Natural killer cell (primary cell): ENCODE data around the gene TLR8. TPM values are rescaled to one million over a fixed set of nuclear protein-coding genes. Genes with fewer than 3 reads are reported as not detected.
"Not testable (repeated sequence)": the region's sequence is repeated elsewhere in the genome, so short reads cannot be mapped to it uniquely, and the experiment has no call there.

Experiments
- ATAC-seq, 3 donors: fragments of 150-1000 bp in 2 of 3; fragments of 200-7000 bp in 1 of 3; cut with Tn5 transposase; 1 replicate in 1 of 3; 2 replicates in 2 of 3; pipeline ENCODE4 v1.10.0; 2021; ENCODE audit warnings: mild to moderate bottlenecking in 2 of 3, moderate library complexity in 2 of 3
- DNase-seq, 2 donors: peaks; one replicate each; pipeline versions ENCODE4 v3.0.0 to v3.0.0-alpha.2; 2013 to 2021; ENCODE audit warnings: mixed read lengths in 1 of 2
- H3K27ac ChIP-seq: one replicate; pipeline ENCODE4 v1.5.1; 2013; ENCODE audit warnings: mild to moderate bottlenecking, low read length
- H3K27me3 ChIP-seq: one replicate; pipeline ENCODE4 v1.6.1; 2013; ENCODE audit warnings: low read length; ENCODE audit not compliant: control insufficient read depth, insufficient read depth
- H3K36me3 ChIP-seq: one replicate; pipeline ENCODE4 v1.6.1; 2013; ENCODE audit warnings: low read length; ENCODE audit not compliant: control insufficient read depth, insufficient read depth
- H3K4me1 ChIP-seq: one replicate; pipeline ENCODE4 v1.6.1; 2013; ENCODE audit warnings: low read length; ENCODE audit not compliant: control insufficient read depth, insufficient read depth
- H3K4me3 ChIP-seq: one replicate; pipeline ENCODE4 v1.5.1; 2013; ENCODE audit warnings: low read length
- H3K9me3 ChIP-seq: one replicate; pipeline ENCODE4 v1.6.1; 2013; ENCODE audit warnings: low read length; ENCODE audit not compliant: control insufficient read depth, insufficient read depth
- H3K27ac Mint-ChIP-seq, 2 donors: one replicate each; pipeline ENCODE4 v1.8.0; 2022; ENCODE audit warnings: mild to moderate bottlenecking in 2 of 2, mixed read lengths in 2 of 2, moderate library complexity in 1 of 2
- H3K27me3 Mint-ChIP-seq, 2 donors: one replicate each; pipeline ENCODE4 v1.8.0; 2022; ENCODE audit warnings: low read depth in 2 of 2, mixed read lengths in 2 of 2
- H3K36me3 Mint-ChIP-seq: one replicate; pipeline ENCODE4 v1.8.0; 2022; ENCODE audit warnings: mixed read lengths
- H3K4me1 Mint-ChIP-seq, 2 donors: one replicate each; pipeline ENCODE4 v1.8.0; 2022; ENCODE audit warnings: mixed read lengths in 2 of 2
- H3K4me3 Mint-ChIP-seq: one replicate; pipeline ENCODE4 v1.8.0; 2022; ENCODE audit warnings: mild to moderate bottlenecking, moderate library complexity, mixed read lengths
- H3K9me3 Mint-ChIP-seq, 2 donors: one replicate each; pipeline ENCODE4 v1.8.0; 2022; ENCODE audit warnings: mixed read lengths in 2 of 2
- CTCF ChIP-seq: fragments of 200-600 bp; IDR thresholded peaks from one replicate; pipeline ENCODE4 v1.8.0; 2022; ENCODE audit warnings: antibody characterized with exemption
- WGBS: methylation state at CpG from one replicate; pipeline ENCODE4 v1.1.7; 2013; ENCODE audit warnings: missing lambda C conversion rate; ENCODE audit not compliant: insufficient coverage; 5-methylcytosine and 5-hydroxymethylcytosine counted together
- intact Hi-C: fragments of 100-400 bp; cut with micrococcal nuclease; formaldehyde crosslinking; loops from one replicate; pipeline ENCODE4 v1.14.2; 2022
- total RNA-seq, 4 donors: library from RNA; stranded (reverse); fragments of 120-200 nt in 1 of 4; gene quantifications; one replicate each; pipeline versions ENCODE4 v1.2.3 to v1.2.4, GENCODE V29; 2013 to 2022

TLR8 gene
- total RNA-seq, 3 donors from 2014 or later (not counting 1 experiment from before 2014, with no cell fraction given) = 0.95 to 1.9 (median 0.95) TPM

GRCh38 chrX:12930150-12930549 is 23.7 kb downstream of the TLR8 start:
- no peak overlapping the region for H3K27ac Mint-ChIP-seq
- no peaks in the 10 kb centered on the region for H3K27me3 ChIP-seq
- no peak overlapping the region for H3K4me3 ChIP-seq
- H3K27me3 Mint-ChIP-seq = peaks cover 0 to 38% of the 10 kb centered on the region in 2 donors
- H3K4me1 ChIP-seq = no peaks in the 10 kb centered on the region
- H3K36me3 ChIP-seq = no peaks in the 10 kb centered on the region
- H3K4me1 Mint-ChIP-seq = no peaks in the 10 kb centered on the region
- WGBS = 81% methylated on average over 2 of the region's 2 CpGs
- H3K9me3 ChIP-seq = no peaks in the 10 kb centered on the region
- no peak overlapping the region for H3K4me3 Mint-ChIP-seq
- no peak overlapping the region for H3K27ac ChIP-seq
- DNase-seq (no peak), ATAC-seq (no peak)
- no peaks in the 10 kb centered on the region for H3K36me3 Mint-ChIP-seq
- no peak for TF ChIP-seq CTCF
- intact Hi-C loops = no loop called here
- no peaks in the 10 kb centered on the region for H3K9me3 Mint-ChIP-seq

DNA sequence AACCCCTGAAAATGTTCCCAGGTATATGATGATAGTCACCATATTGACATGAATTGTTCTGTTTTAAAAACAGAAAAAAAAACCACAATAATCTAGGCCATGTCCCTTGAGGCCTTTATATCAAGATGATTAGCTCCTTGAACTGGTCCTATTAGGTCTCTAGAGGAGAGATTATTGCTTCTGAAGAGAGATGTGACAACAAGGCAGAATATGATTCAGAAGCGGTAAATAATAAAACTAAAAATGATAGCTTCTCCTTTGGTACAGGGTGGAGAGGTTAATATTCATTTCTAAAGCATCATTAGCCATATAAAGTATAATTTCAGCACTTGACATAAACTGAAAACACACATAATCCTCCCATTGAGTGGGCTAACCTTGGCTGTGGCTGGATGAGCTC is 25.8 kb downstream of the TLR8 start:
- Histone ChIP-seq H3K27ac (no peak overlapping the region), H3K36me3 (no peaks in the 10 kb centered on the region), H3K4me3 (no peak overlapping the region), H3K9me3 (no peaks in the 10 kb centered on the region), H3K27me3 (no peaks in the 10 kb centered on the region), H3K4me1 (no peaks in the 10 kb centered on the region)
- Mint-ChIP-seq H3K27ac (no peak overlapping the region), H3K36me3 (no peaks in the 10 kb centered on the region), H3K9me3 (no peaks in the 10 kb centered on the region), H3K4me1 (no peaks in the 10 kb centered on the region), H3K27me3 (peaks cover 0 to 36% of the 10 kb centered on the region in 2 donors), H3K4me3 (no peak overlapping the region)
- intact Hi-C loops = no loop called here
- ATAC-seq (no peak), DNase-seq (no peak)
- no peak for TF ChIP-seq CTCF
- WGBS = no CpG with 5 or more reads among the region's 1 CpG

- Mint-ChIP-seq H3K27me3 (peaks cover 0 to 30% of the 10 kb centered on the region in 2 donors), H3K4me1 (no peaks in the 10 kb centered on the region), H3K9me3 (no peaks in the 10 kb centered on the region), H3K36me3 (no peaks in the 10 kb centered on the region), H3K4me3 (no peak overlapping the region), H3K27ac (no peak overlapping the region)
- intact Hi-C loops = no loop called here
- H3K4me1 ChIP-seq = no peaks in the 10 kb centered on the region
- no peaks in the 10 kb centered on the region for H3K36me3 ChIP-seq
- H3K4me3 ChIP-seq = no peak overlapping the region
- H3K27me3 ChIP-seq = no peaks in the 10 kb centered on the region
- no peak for TF ChIP-seq CTCF
- no peaks in the 10 kb centered on the region for H3K9me3 ChIP-seq
- DNase-seq (no peak), ATAC-seq (no peak)
- 98% methylated on average over 5 of the region's 5 CpGs for WGBS
- no peak overlapping the region for H3K27ac ChIP-seq
These were observed 28.4 kb downstream of the TLR8 start for GRCh38 chrX:12934850-12935249.

DNA sequence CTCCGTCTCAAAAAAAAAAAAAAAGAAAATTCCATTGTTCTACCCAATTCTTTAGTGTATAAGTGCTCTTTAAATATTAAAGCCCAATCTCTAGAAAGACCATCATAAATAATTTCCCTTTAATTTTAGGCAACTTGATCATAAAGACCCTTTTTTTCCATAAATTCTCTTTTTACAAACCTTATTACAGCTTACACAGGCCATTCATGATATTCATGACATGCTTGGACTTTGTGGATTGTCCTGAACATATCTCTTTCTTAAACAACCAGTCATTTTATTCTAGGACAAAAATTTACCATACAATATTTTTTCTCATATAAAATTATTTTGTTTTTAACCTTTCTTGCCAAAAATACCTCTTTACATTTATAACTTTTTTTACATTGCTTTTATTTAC is 30.5 kb downstream of the TLR8 start:
- no peak overlapping the region for H3K4me3 ChIP-seq
- H3K27me3 ChIP-seq = no peaks in the 10 kb centered on the region
- Mint-ChIP-seq H3K27ac (no peak overlapping the region), H3K4me3 (no peak overlapping the region), H3K9me3 (no peaks in the 10 kb centered on the region), H3K36me3 (no peaks in the 10 kb centered on the region), H3K4me1 (peaks cover 0 to 13% of the 10 kb centered on the region in 2 donors), H3K27me3 (peaks cover 0 to 35% of the 10 kb centered on the region in 2 donors)
- TF ChIP-seq CTCF = no peak
- H3K4me1 ChIP-seq = no peaks in the 10 kb centered on the region
- intact Hi-C loops = no loop called here
- H3K9me3 ChIP-seq = no peaks in the 10 kb centered on the region
- DNase-seq (no peak), ATAC-seq (no peak)
- H3K27ac ChIP-seq = no peak overlapping the region
- no CpG with 5 or more reads among the region's 1 CpG for WGBS
- H3K36me3 ChIP-seq = no peaks in the 10 kb centered on the region

DNA sequence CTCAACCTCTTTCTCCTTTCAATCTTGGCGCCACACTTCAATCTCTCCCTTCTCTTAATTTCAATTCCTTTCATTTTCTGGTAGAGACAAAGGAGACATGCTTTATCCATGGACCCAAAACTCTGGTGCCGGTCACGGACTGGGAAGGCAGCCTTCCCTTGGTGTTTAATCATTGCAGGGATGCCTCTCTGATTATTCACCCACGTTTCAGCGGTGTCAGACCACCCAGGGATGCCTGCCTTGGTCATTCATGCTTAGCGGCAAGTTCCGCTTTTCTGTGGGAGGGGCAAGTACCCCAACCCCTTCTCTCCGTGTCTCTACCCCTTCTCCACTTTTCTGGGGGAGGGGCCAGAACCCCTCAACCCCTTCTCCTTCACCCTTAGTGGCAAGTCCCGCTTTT is 34.1 kb downstream of the TLR8 start:
- H3K27me3 Mint-ChIP-seq = peaks cover 0 to 32% of the 10 kb centered on the region in 2 donors
- H3K27me3 ChIP-seq = not testable (repeated sequence)

More for the DNA sequence above, 34.1 kb downstream of the TLR8 start:
- H3K27ac Mint-ChIP-seq, H3K36me3 ChIP-seq, H3K4me3 Mint-ChIP-seq, H3K4me1 ChIP-seq, H3K9me3 ChIP-seq, intact Hi-C loops, H3K4me3 ChIP-seq, H3K9me3 Mint-ChIP-seq, DNase-seq, H3K36me3 Mint-ChIP-seq, H3K27ac ChIP-seq, ATAC-seq: not testable (repeated sequence)
- H3K4me1 Mint-ChIP-seq = peaks cover 0 to 13% of the 10 kb centered on the region in 2 donors
- 84% methylated on average over 8 of the region's 9 CpGs for WGBS
